HEK293 (cell line): Measurements from ENCODE around the gene NMD3.

Source experiments
- CTCF ChIA-PET: fragments of 350-600 bp; formaldehyde crosslinking; extraction: SDS; loops from one replicate; lab custom pipeline; 2021; ENCODE audit warnings: antibody characterized with exemption; lab: Yijun Ruan, JAX
- POLR2A ChIA-PET: fragments of 300-600 bp; formaldehyde crosslinking; extraction: SDS; loops from one replicate; lab custom pipeline; 2020; ENCODE audit warnings: antibody characterized with exemption, inconsistent platforms; lab: Yijun Ruan, JAX
- H3K27ac ChIP-seq: fragments of 200-500 bp; sonication (Bioruptor generic); 2 replicates; pipeline ENCODE4 v1.5.1; 2014; ENCODE audit warnings: low read depth, low read length, control low read depth, inconsistent platforms; ENCODE audit errors: extremely low read depth
- H3K36me3 ChIP-seq, 2 experiments: fragments of 200-500 bp in 1 of 2; sonication (Bioruptor generic) in 1 of 2; 1 replicate in 1 of 2; 2 replicates in 1 of 2; pipeline ENCODE4 v1.5.1; 2014 to 2017; ENCODE audit warnings: inconsistent platforms in 2 of 2, low read length in 2 of 2; ENCODE audit not compliant: control insufficient read depth in 2 of 2, insufficient read depth in 1 of 2
- H3K4me1 ChIP-seq: fragments of 200-500 bp; sonication (Bioruptor generic); 2 replicates; pipeline ENCODE4 v1.5.1; 2014; ENCODE audit warnings: mild to moderate bottlenecking, low read length, inconsistent platforms; ENCODE audit not compliant: control insufficient read depth, insufficient read depth
- H3K4me3 ChIP-seq: 2 replicates; pipeline ENCODE4 v1.5.1; 2011; ENCODE audit warnings: low read depth, mild to moderate bottlenecking, control low read depth, low read length, moderate library complexity
- H3K9me3 ChIP-seq: fragments of 200-500 bp; sonication (Bioruptor generic); 2 replicates; pipeline ENCODE4 v1.5.1; 2014; ENCODE audit warnings: low read depth, low read length, inconsistent platforms; ENCODE audit not compliant: control insufficient read depth, insufficient read depth
- AEBP2 ChIP-seq: fragments of 450-650 bp; formaldehyde crosslinking; IDR thresholded peaks from 2 replicates; pipeline ENCODE4 v1.5.1; 2016; ENCODE audit warnings: missing biosample characterization, missing genetic modification characterization, borderline replicate concordance
- HOXA7 ChIP-seq: sonication (generic); formaldehyde crosslinking; IDR thresholded peaks from 2 replicates; pipeline ENCODE4 v1.8.1; 2022; ENCODE audit warnings: missing genetic modification reagents, borderline replicate concordance
- HOXC10 ChIP-seq: sonication (generic); formaldehyde crosslinking; IDR thresholded peaks from 2 replicates; pipeline ENCODE4 v1.8.1; 2023; ENCODE audit warnings: mild to moderate bottlenecking, missing genetic modification reagents
- MYNN ChIP-seq: fragments of 450-650 bp; formaldehyde crosslinking; IDR thresholded peaks from 2 replicates; pipeline ENCODE4 v1.5.1; 2016; ENCODE audit warnings: missing biosample characterization, missing genetic modification characterization, borderline replicate concordance
- MZF1 ChIP-seq: fragments of 450-650 bp; formaldehyde crosslinking; IDR thresholded peaks from 2 replicates; pipeline ENCODE4 v1.5.1; 2017; ENCODE audit warnings: missing biosample characterization, missing genetic modification characterization, borderline replicate concordance
- PRDM6 ChIP-seq: fragments of 450-650 bp; formaldehyde crosslinking; IDR thresholded peaks from 2 replicates; pipeline ENCODE4 v1.5.1; 2017; ENCODE audit warnings: missing biosample characterization, missing genetic modification characterization
- ZBTB44 ChIP-seq: fragments of 450-650 bp; IDR thresholded peaks from 2 replicates; pipeline ENCODE4 v1.5.1; 2018; ENCODE audit warnings: missing biosample characterization, mild to moderate bottlenecking, missing genetic modification characterization
- ZNF23 ChIP-seq: fragments of 450-650 bp; formaldehyde crosslinking; IDR thresholded peaks from 2 replicates; pipeline ENCODE4 v1.5.1; 2016; ENCODE audit warnings: missing biosample characterization, missing genetic modification characterization, borderline replicate concordance
- ZNF24 ChIP-seq: fragments of 450-650 bp; formaldehyde crosslinking; IDR thresholded peaks from 2 replicates; pipeline ENCODE4 v1.5.1; 2016; ENCODE audit warnings: missing biosample characterization, missing genetic modification characterization
- ZNF354C ChIP-seq: fragments of 450-650 bp; formaldehyde crosslinking; IDR thresholded peaks from 2 replicates; pipeline ENCODE4 v1.5.1; 2016; ENCODE audit warnings: missing biosample characterization, missing genetic modification characterization, low read depth, borderline replicate concordance
- ZNF423 ChIP-seq: fragments of 450-650 bp; formaldehyde crosslinking; IDR thresholded peaks from 2 replicates; pipeline ENCODE4 v1.5.1; 2016; ENCODE audit warnings: missing biosample characterization, missing genetic modification characterization
- ZNF571 ChIP-seq: fragments of 450-650 bp; formaldehyde crosslinking; IDR thresholded peaks from 2 replicates; pipeline ENCODE4 v1.5.0; 2017; ENCODE audit warnings: missing biosample characterization, missing genetic modification characterization
- ZNF596 ChIP-seq: fragments of 450-650 bp; IDR thresholded peaks from 2 replicates; pipeline ENCODE4 v1.5.0; 2018; ENCODE audit warnings: missing biosample characterization, mild to moderate bottlenecking, missing genetic modification characterization, moderate library complexity
- ZNF621 ChIP-seq: fragments of 450-650 bp; formaldehyde crosslinking; IDR thresholded peaks from 2 replicates; pipeline ENCODE4 v1.5.1; 2017; ENCODE audit warnings: missing biosample characterization, missing genetic modification characterization
- ZNF624 ChIP-seq: fragments of 450-650 bp; formaldehyde crosslinking; IDR thresholded peaks from 2 replicates; pipeline ENCODE4 v1.5.1; 2017; ENCODE audit warnings: missing biosample characterization, missing genetic modification characterization
- ZNF747 ChIP-seq: fragments of 450-650 bp; formaldehyde crosslinking; IDR thresholded peaks from 2 replicates; pipeline ENCODE4 v1.5.1; 2016; ENCODE audit warnings: missing biosample characterization, missing genetic modification characterization
- ZNF792 ChIP-seq: fragments of 450-650 bp; formaldehyde crosslinking; IDR thresholded peaks from 2 replicates; pipeline ENCODE4 v1.5.1; 2016; ENCODE audit warnings: missing biosample characterization, missing genetic modification characterization
- TF ChIP-seq, protein P1 (sequence below): fragments of 450-650 bp; formaldehyde crosslinking; IDR thresholded peaks from 2 replicates; pipeline ENCODE4 v1.5.1; 2016; ENCODE audit warnings: missing biosample characterization, missing genetic modification characterization
- TF ChIP-seq, protein P2 (sequence below): fragments of 450-650 bp; formaldehyde crosslinking; conservative IDR thresholded peaks from 2 replicates; pipeline ENCODE4 v1.5.1; 2016; ENCODE audit warnings: low read depth, missing biosample characterization, missing genetic modification characterization
- TF ChIP-seq, protein P3 (sequence below): fragments of 450-650 bp; formaldehyde crosslinking; IDR thresholded peaks from 2 replicates; pipeline ENCODE4; 2016; ENCODE audit warnings: missing biosample characterization, missing genetic modification characterization

The NMD3 gene

GRCh38 chr3:161284989-161285388 is 63.9 kb downstream of the NMD3 start (continued):
- no peak for TF ChIP-seq ZBTB44 (tag by site-specific recombination)
- TF ChIP-seq, protein P1, sequence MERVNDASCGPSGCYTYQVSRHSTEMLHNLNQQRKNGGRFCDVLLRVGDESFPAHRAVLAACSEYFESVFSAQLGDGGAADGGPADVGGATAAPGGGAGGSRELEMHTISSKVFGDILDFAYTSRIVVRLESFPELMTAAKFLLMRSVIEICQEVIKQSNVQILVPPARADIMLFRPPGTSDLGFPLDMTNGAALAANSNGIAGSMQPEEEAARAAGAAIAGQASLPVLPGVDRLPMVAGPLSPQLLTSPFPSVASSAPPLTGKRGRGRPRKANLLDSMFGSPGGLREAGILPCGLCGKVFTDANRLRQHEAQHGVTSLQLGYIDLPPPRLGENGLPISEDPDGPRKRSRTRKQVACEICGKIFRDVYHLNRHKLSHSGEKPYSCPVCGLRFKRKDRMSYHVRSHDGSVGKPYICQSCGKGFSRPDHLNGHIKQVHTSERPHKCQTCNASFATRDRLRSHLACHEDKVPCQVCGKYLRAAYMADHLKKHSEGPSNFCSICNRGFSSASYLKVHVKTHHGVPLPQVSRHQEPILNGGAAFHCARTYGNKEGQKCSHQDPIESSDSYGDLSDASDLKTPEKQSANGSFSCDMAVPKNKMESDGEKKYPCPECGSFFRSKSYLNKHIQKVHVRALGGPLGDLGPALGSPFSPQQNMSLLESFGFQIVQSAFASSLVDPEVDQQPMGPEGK (tag by site-specific recombination): no peak
- no peak for TF ChIP-seq ZNF23
- no peak for TF ChIP-seq ZNF621 (tag by site-specific recombination)
- no peak for TF ChIP-seq ZNF596 (tag by site-specific recombination)
- no peak for TF ChIP-seq ZNF792 (tag by site-specific recombination)
- TF ChIP-seq ZNF571 (tag by site-specific recombination): no peak
- no peak for TF ChIP-seq ZNF24 (tag by site-specific recombination)
- no peak for TF ChIP-seq ZNF423 (tag by site-specific recombination)

DNA sequence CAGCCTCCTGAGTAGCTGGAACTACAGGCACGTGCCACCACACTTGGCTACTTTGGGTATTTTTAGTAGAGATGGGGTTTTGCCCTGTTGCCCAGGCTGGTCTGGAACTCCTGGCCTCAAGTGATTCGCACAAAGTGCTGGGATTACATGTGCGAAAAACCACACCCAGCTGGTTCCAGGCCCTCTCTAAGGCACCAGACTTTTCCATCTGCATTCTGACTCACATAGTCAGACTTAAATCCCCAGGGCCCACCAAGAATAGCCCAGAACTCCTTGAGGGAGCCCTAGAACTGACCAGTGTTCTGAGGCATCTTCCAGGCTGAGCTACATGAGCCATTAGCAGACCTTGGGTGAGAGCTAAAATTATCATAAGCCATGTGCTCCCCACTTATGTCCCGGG is 68.1 kb downstream of the NMD3 start:
- H3K36me3 ChIP-seq: no peaks in the 10 kb centered on the region
- H3K4me1 ChIP-seq: no peaks in the 10 kb centered on the region
- CTCF ChIA-PET: interaction anchor here (0.6 to 2.0 kb wide), 2 partner anchors 15 to 138 kb away, joined by 3 to 9 read pairs; no protein-coding TSS in a partner anchor
- H3K27ac ChIP-seq: no peak overlapping the region
- H3K4me3 ChIP-seq: no peak overlapping the region
- TF ChIP-seq ZNF747 (tag by site-specific recombination) (no peak), MYNN (tag by site-specific recombination) (no peak), HOXA7 (CRISPR knock-in tag) (no peak)
- TF ChIP-seq, protein P2, sequence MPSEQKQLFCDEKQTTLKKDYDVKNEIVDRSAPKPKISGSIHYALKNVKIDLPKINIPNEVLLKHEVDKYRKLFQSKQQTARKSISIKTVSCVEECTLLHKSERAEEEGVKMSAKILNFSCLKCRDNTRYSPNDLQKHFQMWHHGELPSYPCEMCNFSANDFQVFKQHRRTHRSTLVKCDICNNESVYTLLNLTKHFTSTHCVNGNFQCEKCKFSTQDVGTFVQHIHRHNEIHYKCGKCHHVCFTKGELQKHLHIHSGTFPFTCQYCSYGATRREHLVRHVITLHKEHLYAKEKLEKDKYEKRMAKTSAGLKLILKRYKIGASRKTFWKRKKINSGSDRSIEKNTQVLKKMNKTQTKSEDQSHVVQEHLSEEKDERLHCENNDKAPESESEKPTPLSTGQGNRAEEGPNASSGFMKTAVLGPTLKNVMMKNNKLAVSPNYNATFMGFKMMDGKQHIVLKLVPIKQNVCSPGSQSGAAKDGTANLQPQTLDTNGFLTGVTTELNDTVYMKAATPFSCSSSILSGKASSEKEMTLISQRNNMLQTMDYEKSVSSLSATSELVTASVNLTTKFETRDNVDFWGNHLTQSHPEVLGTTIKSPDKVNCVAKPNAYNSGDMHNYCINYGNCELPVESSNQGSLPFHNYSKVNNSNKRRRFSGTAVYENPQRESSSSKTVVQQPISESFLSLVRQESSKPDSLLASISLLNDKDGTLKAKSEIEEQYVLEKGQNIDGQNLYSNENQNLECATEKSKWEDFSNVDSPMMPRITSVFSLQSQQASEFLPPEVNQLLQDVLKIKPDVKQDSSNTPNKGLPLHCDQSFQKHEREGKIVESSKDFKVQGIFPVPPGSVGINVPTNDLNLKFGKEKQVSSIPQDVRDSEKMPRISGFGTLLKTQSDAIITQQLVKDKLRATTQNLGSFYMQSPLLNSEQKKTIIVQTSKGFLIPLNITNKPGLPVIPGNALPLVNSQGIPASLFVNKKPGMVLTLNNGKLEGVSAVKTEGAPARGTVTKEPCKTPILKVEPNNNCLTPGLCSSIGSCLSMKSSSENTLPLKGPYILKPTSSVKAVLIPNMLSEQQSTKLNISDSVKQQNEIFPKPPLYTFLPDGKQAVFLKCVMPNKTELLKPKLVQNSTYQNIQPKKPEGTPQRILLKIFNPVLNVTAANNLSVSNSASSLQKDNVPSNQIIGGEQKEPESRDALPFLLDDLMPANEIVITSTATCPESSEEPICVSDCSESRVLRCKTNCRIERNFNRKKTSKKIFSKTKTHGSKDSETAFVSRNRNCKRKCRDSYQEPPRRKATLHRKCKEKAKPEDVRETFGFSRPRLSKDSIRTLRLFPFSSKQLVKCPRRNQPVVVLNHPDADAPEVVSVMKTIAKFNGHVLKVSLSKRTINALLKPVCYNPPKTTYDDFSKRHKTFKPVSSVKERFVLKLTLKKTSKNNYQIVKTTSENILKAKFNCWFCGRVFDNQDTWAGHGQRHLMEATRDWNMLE: no peak
- POLR2A ChIA-PET: no interaction called here
- no peaks in the 10 kb centered on the region for H3K9me3 ChIP-seq

DNA sequence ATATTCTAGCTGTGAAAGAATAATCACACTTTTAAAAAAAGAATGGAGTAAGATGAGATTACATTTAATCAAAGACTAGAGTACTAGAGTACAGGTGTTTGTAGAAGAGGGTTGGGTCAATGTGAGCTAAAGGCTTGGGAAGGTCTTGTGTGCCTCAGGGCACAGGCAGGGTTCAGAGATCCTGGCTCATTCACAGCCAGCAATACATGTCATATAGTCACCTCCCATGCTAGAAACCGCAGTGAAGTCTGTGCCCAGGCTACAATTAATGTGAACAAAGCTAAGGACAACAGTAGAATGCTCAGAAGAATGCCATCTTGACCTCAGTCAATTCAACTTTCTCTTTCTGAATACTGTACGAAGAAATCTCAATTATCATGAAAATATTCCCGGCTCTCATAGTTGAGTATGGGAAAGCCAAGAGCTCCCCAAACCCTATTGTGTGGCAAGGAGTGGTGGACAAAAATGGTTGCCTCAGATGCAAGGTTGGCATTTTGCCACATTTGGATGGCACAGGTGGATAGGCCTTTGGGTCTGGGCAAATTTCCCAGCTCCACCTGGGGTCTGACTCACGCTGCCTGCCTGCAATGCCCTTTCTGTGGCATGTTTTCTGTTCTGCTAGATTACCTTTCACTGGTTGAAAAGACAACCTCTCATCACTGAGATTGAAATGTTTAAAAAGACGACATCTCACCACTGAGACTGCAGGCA is 70.2 kb downstream of the NMD3 start:
- H3K27ac ChIP-seq: no peak overlapping the region
- ChIA-PET CTCF (interaction anchor here (1.2 to 2.0 kb wide), 2 partner anchors 13 to 18 kb away, joined by 5 to 9 read pairs; no protein-coding TSS in a partner anchor), POLR2A (no interaction called here)
- H3K36me3 ChIP-seq: no peaks in the 10 kb centered on the region
- H3K4me1 ChIP-seq: no peaks in the 10 kb centered on the region
- no peaks in the 10 kb centered on the region for H3K9me3 ChIP-seq
- no peak overlapping the region for H3K4me3 ChIP-seq
- TF ChIP-seq PRDM6 (tag by site-specific recombination): no peak
- no peak for TF ChIP-seq MZF1 (tag by site-specific recombination)
- no peak for TF ChIP-seq HOXC10 (CRISPR knock-in tag)
- TF ChIP-seq, protein P3, sequence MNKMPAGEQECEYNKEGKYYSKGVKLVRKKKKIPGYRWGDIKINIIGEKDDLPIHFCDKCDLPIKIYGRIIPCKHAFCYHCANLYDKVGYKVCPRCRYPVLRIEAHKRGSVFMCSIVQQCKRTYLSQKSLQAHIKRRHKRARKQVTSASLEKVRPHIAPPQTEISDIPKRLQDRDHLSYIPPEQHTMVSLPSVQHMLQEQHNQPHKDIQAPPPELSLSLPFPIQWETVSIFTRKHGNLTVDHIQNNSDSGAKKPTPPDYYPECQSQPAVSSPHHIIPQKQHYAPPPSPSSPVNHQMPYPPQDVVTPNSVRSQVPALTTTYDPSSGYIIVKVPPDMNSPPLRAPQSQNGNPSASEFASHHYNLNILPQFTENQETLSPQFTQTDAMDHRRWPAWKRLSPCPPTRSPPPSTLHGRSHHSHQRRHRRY (tag by site-specific recombination): no peak
- no peak for TF ChIP-seq AEBP2
- no peak for TF ChIP-seq ZNF354C (tag by site-specific recombination)
- TF ChIP-seq ZNF624 (tag by site-specific recombination): no peak
